ENCODE results near the gene LPAR2.

The LPAR2 gene

DNA sequence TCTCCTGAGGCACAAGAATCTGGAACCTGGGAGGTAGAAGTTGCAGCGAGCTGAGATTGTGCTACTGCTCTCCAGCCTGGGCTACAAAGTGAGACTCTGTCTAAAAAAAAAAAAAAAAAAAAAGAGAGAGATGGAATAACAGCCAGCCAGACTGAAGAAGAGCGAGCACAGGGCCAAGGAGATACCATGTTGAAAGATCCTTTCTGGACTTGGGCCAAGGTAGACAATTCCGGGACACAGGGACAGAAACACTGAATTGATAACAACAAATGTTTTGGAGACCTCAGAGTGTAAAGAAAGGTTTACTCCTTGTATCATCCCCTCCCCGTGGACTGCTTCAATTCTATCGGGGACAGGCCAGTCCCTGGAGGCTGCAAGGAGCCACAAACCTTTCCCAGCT lies 4.6 kb downstream of the LPAR2 start:
- in situ Hi-C loops (cut with MboI; ENCODE audit: low sequenced_read_pairs, unreplicated experiment), result no loop called here
- TF ChIP-seq, protein P1, sequence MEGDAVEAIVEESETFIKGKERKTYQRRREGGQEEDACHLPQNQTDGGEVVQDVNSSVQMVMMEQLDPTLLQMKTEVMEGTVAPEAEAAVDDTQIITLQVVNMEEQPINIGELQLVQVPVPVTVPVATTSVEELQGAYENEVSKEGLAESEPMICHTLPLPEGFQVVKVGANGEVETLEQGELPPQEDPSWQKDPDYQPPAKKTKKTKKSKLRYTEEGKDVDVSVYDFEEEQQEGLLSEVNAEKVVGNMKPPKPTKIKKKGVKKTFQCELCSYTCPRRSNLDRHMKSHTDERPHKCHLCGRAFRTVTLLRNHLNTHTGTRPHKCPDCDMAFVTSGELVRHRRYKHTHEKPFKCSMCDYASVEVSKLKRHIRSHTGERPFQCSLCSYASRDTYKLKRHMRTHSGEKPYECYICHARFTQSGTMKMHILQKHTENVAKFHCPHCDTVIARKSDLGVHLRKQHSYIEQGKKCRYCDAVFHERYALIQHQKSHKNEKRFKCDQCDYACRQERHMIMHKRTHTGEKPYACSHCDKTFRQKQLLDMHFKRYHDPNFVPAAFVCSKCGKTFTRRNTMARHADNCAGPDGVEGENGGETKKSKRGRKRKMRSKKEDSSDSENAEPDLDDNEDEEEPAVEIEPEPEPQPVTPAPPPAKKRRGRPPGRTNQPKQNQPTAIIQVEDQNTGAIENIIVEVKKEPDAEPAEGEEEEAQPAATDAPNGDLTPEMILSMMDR (IDR thresholded peaks at IDR 0.05; ENCODE audit: borderline replicate concordance, control extremely low read depth, extremely low read depth, insufficient read depth, missing control alignments), result no peak
- DNase-seq (ENCODE audit: low spot score), result no peak

DNA sequence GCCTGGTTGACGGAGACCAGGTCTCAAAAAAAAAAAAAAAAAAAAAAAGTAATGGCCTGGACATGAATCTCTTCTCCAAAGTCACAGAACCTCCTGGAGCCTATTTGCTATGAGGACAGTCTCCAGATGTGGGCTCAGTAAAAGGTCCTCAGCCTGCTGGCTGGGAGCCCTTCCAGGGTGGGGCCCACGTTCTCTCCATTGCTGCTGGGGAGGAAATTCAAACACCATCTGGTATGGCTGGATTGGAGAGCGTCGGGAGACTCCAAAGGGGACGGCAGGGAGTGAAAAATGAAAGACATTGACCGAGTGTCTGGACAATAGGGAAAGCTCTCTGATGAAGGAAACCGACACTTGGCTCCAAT lies 8.2 kb downstream of the LPAR2 start:
- no peak for DNase-seq (ENCODE audit: low spot score)
- TF ChIP-seq, protein P1 (IDR thresholded peaks at IDR 0.05; ENCODE audit: borderline replicate concordance, control extremely low read depth, extremely low read depth, insufficient read depth, missing control alignments), result no peak
- in situ Hi-C loops (cut with MboI; ENCODE audit: low sequenced_read_pairs, unreplicated experiment), result no loop called here

DNA sequence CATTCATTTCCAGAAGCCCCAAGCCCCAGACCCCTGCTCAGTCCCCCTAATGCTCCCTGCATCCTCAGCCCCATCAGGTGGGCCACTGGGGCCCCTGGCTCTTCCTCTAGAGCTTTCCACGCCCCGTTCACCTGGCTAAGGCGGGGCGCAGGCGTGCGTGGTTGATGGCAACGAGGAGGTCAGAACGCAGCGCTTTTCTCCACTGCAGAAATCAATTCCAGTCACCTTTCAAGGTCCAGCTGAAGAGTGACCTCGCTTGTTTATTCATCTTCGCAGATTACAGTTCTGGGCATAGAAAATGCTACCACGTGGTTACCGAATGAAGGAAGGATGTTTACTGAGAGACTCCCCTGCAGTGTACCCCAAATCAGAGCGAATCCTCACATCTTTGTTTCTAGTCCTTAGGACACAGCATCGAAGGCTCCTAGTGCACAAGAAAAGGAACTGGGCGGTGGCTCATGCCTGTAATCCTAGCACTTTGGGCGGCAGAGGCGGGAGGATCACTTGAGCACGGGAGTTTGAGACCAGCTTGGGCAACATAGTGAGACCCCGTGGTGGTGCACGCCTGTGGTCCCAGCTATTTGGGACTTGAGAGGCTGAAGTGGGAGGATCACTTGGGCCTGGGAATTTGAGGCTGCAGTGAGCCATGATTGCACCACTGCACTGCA lies 8.7 kb downstream of the LPAR2 start:
- DNase-seq (ENCODE audit: low spot score), result no peak
- TF ChIP-seq, protein P1 (IDR thresholded peaks at IDR 0.05; ENCODE audit: borderline replicate concordance, control extremely low read depth, extremely low read depth, insufficient read depth, missing control alignments), result no peak
- in situ Hi-C loops (cut with MboI; ENCODE audit: low sequenced_read_pairs, unreplicated experiment), result no loop called here

DNA sequence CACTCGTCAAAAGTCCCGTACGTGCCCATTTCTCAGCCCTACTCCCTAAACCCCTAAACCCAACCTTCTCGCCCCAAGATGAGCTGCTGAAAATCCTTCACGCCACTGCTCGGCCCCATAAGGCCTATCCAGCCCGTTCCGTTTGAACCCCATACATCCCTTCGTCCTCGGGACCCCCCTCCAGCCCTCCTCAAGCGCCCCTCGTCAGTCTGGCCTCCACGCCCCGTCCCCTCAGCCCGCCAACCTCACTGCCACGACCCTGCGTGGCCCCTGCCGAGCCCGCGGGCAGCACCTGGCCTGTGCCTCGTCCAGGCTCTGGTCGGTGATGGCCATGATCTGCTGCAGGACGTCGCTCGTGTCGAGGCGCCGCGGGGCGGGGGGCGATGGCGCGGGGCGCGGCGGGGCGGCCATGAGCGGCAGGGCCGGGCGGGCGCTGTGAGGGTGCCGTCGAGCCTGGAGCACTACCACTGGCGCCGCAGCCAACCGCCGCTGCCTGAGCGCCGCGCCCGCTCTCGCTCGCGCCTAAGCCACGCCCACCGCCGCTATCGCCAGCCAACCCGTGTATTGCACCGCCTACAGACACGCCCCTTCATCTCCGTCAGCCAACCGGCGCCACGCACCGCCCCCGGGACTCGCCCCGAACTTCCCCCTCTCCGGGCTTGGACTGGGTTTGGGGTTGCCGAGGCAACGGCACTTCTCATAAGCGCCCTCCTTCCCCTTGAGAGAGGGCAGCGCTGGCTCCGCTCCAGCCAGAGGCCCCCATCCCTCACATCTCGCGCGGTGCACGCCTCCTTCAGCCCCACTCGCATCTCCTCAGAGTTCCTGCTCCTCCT lies 9.6 kb downstream of the LPAR2 start, which contains the start of gene PBX4:
Gene PBX4 (minus strand): TSS at position 469 of the 833 bp plus-strand sequence. CDS start 58 bp downstream, at position 411.
- in situ Hi-C loops (cut with MboI; ENCODE audit: low sequenced_read_pairs, unreplicated experiment), result no loop called here
- TF ChIP-seq, protein P1 (IDR thresholded peaks at IDR 0.05; ENCODE audit: borderline replicate concordance, control extremely low read depth, extremely low read depth, insufficient read depth, missing control alignments), result no peak
- peak; percentile 99 for DNase-seq (ENCODE audit: low spot score)

DNA sequence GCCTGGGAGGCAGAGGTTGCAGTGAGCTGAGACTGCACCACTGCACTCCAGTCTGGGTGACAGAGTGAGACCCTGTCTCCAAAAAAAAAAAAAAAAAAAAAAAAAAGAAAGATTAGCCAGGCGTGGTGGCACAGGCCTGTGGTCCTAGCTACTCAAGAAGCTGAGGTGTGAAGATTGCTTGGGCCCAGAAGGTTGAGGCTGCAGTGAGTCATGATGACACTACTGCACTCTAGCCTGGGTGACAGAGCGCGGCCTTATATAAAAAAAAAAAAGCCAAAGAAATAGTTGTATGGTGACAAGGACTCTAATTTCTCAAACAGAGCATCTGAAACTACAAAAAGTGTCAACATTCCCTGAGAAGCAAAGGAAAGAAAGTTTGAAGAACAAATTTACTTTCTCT lies 12.9 kb downstream of the LPAR2 start:
- no peak for DNase-seq (ENCODE audit: low spot score)
- in situ Hi-C loops (cut with MboI; ENCODE audit: low sequenced_read_pairs, unreplicated experiment), result no loop called here
- TF ChIP-seq, protein P1 (IDR thresholded peaks at IDR 0.05; ENCODE audit: borderline replicate concordance, control extremely low read depth, extremely low read depth, insufficient read depth, missing control alignments), result no peak

DNA sequence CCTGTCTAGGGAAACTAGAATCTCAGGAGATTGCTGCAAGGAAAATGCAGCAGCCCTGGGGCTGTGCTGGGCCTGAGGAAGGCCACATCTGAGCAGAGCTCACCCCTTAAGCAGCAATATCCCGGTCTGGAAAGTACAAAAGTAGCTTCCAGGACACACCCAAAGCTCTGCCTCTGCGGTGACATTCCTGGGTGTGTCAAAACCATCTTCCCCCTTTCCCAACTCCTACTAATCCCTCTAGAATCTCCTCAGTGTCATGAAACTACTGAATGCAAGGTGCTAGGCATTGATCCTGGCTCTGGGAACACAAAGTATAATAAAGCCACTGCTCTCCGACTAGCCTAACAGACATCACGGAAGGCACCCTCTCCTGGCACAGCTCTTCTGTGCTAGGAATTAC lies 14.5 kb downstream of the LPAR2 start:
- DNase-seq (ENCODE audit: low spot score), result no peak
- in situ Hi-C loops (cut with MboI; ENCODE audit: low sequenced_read_pairs, unreplicated experiment), result no loop called here
- TF ChIP-seq, protein P1 (IDR thresholded peaks at IDR 0.05; ENCODE audit: borderline replicate concordance, control extremely low read depth, extremely low read depth, insufficient read depth, missing control alignments), result no peak
